IMR-90 (cell line): Measurements from ENCODE around the gene FBN1. TPM values are rescaled to one million over a fixed set of nuclear protein-coding genes. Genes with fewer than 3 reads are reported as not detected.
A peak's percentile ranks its signal among the peaks of the same experiment; 100 is the strongest.

Source experiments
- ATAC-seq: fragments of 200-7000 bp; cut with Tn5 transposase; 2 replicates; pipeline ENCODE4 v1.9.1; 2020; ENCODE audit warnings: low read depth, mild to moderate bottlenecking, moderate library complexity
- BruUV-seq: library from RNA; stranded (reverse); fragments of 400-500 nt; replicated peaks from 2 replicates; lab custom pipeline; 2021; lab: Mats Ljungman, UMichigan
- CTCF ChIA-PET: fragments of 300-600 bp; formaldehyde crosslinking; extraction: SDS; loops from one replicate; lab custom pipeline; 2021; ENCODE audit warnings: antibody characterized with exemption; lab: Yijun Ruan, JAX
- POLR2A ChIA-PET: fragments of 300-600 bp; sonication (Branson Sonifier 250); formaldehyde crosslinking; loops from one replicate; lab custom pipeline; 2022; ENCODE audit warnings: antibody characterized with exemption; ENCODE audit not compliant: unreplicated experiment; lab: Charles Lee
- DNase-seq: peaks from one replicate; pipeline ENCODE4 v3.0.0; 2013
- H2AFZ ChIP-seq: replicated peaks from 2 replicates; pipeline ENCODE3; 2013; ENCODE audit warnings: low read length, mild to moderate bottlenecking; ENCODE audit not compliant: poor library complexity
- H2AK5ac ChIP-seq: 2 replicates; pipeline ENCODE4 v1.6.1; 2013; ENCODE audit warnings: low read depth, low read length, inconsistent platforms
- H2AK9ac ChIP-seq: replicated peaks from 2 replicates; pipeline ENCODE3; 2013; ENCODE audit warnings: mild to moderate bottlenecking, low read depth, low read length, moderate library complexity; ENCODE audit not compliant: poor library complexity
- H2BK120ac ChIP-seq: 2 replicates; pipeline ENCODE4 v1.6.1; 2013; ENCODE audit warnings: low read depth, low read length, inconsistent platforms
- H2BK15ac ChIP-seq: 3 replicates; pipeline ENCODE4 v1.6.1; 2013; ENCODE audit warnings: low read depth, low read length, inconsistent platforms
- H2BK20ac ChIP-seq: 2 replicates; pipeline ENCODE4 v1.6.1; 2013; ENCODE audit warnings: low read depth, mild to moderate bottlenecking, inconsistent platforms, low read length, moderate library complexity
- H2BK5ac ChIP-seq: 2 replicates; pipeline ENCODE4 v1.6.1; 2013; ENCODE audit warnings: mild to moderate bottlenecking, low read depth, low read length, inconsistent platforms; ENCODE audit not compliant: poor library complexity, severe bottlenecking
- H3K14ac ChIP-seq: replicated peaks from 2 replicates; pipeline ENCODE4 v1.6.1; 2013; ENCODE audit warnings: low read depth, low read length, inconsistent platforms
- H3K18ac ChIP-seq: 2 replicates; pipeline ENCODE4 v1.6.1; 2013; ENCODE audit warnings: low read depth, low read length, control low read depth
- H3K23ac ChIP-seq: 2 replicates; pipeline ENCODE4 v1.6.1; 2013; ENCODE audit warnings: low read depth, low read length, inconsistent platforms
- H3K27ac ChIP-seq: 2 replicates; pipeline ENCODE4 v1.5.1; 2013; ENCODE audit warnings: mild to moderate bottlenecking, control low read depth, low read length; ENCODE audit not compliant: insufficient read depth
- H3K27me3 ChIP-seq: 2 replicates; pipeline ENCODE4 v1.6.1; 2013; ENCODE audit warnings: low read length; ENCODE audit not compliant: control insufficient read depth, insufficient read depth
- H3K36me3 ChIP-seq: 2 replicates; pipeline ENCODE4 v1.6.1; 2013; ENCODE audit warnings: low read length, mixed read lengths; ENCODE audit not compliant: control insufficient read depth, insufficient read depth
- H3K4ac ChIP-seq: 2 replicates; pipeline ENCODE4 v1.6.1; 2013; ENCODE audit warnings: low read depth, low read length, inconsistent platforms
- H3K4me1 ChIP-seq: 2 replicates; pipeline ENCODE4 v1.6.1; 2013; ENCODE audit warnings: low read length, mixed read lengths; ENCODE audit not compliant: control insufficient read depth, insufficient read depth
- H3K4me2 ChIP-seq: 2 replicates; pipeline ENCODE4 v1.6.1; 2013; ENCODE audit warnings: low read depth, mild to moderate bottlenecking, control low read depth, low read length, moderate library complexity
- H3K4me3 ChIP-seq: 2 replicates; pipeline ENCODE4 v1.5.1; 2013; ENCODE audit warnings: low read depth, mild to moderate bottlenecking, control low read depth, low read length, moderate library complexity; ENCODE audit not compliant: insufficient read depth
- H3K56ac ChIP-seq: 2 replicates; pipeline ENCODE4 v1.6.1; 2013; ENCODE audit warnings: low read length, inconsistent platforms; ENCODE audit not compliant: insufficient read depth; ENCODE audit errors: extremely low read depth
- H3K79me1 ChIP-seq, 2 experiments: 2 replicates each; pipeline ENCODE4 v1.6.1; 2013; ENCODE audit warnings: low read length in 2 of 2, inconsistent platforms in 1 of 2, low read depth in 1 of 2
- H3K9ac ChIP-seq: 2 replicates; pipeline ENCODE4 v1.6.1; 2013; ENCODE audit warnings: low read depth, low read length, control low read depth
- H3K9me1 ChIP-seq: 2 replicates; pipeline ENCODE4 v1.6.1; 2013; ENCODE audit warnings: low read length, inconsistent platforms; ENCODE audit not compliant: insufficient read depth
- H3K9me3 ChIP-seq: 2 replicates; pipeline ENCODE4 v1.6.1; 2013; ENCODE audit warnings: low read length; ENCODE audit not compliant: control insufficient read depth, insufficient read depth
- H4K20me1 ChIP-seq: 2 replicates; pipeline ENCODE4 v1.6.1; 2013; ENCODE audit warnings: low read length, inconsistent platforms; ENCODE audit not compliant: insufficient read depth
- H4K5ac ChIP-seq: 2 replicates; pipeline ENCODE4 v1.6.1; 2013; ENCODE audit warnings: mild to moderate bottlenecking, low read depth, low read length, control low read depth
- H4K8ac ChIP-seq, 2 experiments: 2 replicates each; pipeline ENCODE4 v1.6.1; 2013; ENCODE audit warnings: low read depth in 2 of 2, low read length in 2 of 2, control low read depth in 1 of 2, inconsistent platforms in 1 of 2
- H4K91ac ChIP-seq: 2 replicates; pipeline ENCODE4 v1.6.1; 2013; ENCODE audit warnings: low read depth, low read length, inconsistent platforms; ENCODE audit not compliant: insufficient read depth
- CHD1 ChIP-seq: IDR thresholded peaks from 2 replicates; pipeline ENCODE4 v1.6.1; 2012; ENCODE audit warnings: low read depth, low read length, improper control_type of control experiment
- WGBS, 2 experiments: methylation state at CpG; one replicate each; pipeline versions ENCODE4 v1.1.5 to v1.1.7; 2013; ENCODE audit warnings: missing lambda C conversion rate in 2 of 2; ENCODE audit not compliant: insufficient read length in 1 of 2; ENCODE audit errors: extremely low coverage in 2 of 2; 5-methylcytosine and 5-hydroxymethylcytosine counted together
- dilution Hi-C: fragments of 300-500 bp; cut with HindIII; formaldehyde crosslinking; loops from one replicate; pipeline ENCODE4 v1.14.3; 2018; ENCODE audit warnings: low sequenced_read_pairs; ENCODE audit not compliant: unreplicated experiment
- in situ Hi-C: fragments of 300-500 bp; cut with MboI; formaldehyde crosslinking; loops from 3 replicates; pipeline ENCODE4 v1.14.3; 2019; ENCODE audit warnings: low sequenced_read_pairs, inconsistent platforms, mixed read lengths
- intact Hi-C: fragments of 100-400 bp; cut with micrococcal nuclease; formaldehyde crosslinking; loops from 2 replicates; pipeline ENCODE4 v1.10.0; 2022
- polyA plus RNA-seq, 3 experiments: library from polyadenylated mRNA; depleted of rRNA; stranded (reverse); fragments of >200 nt; gene quantifications; 2 replicates each; pipeline ENCODE4 v1.2.3, GENCODE V29; 2012; ENCODE audit warnings: low replicate concordance in 1 of 3
- total RNA-seq: library from RNA; depleted of rRNA; stranded (reverse); fragments of >200 nt; gene quantifications from 2 replicates; pipeline ENCODE4 v1.2.3, GENCODE V29; 2012
- TF ChIP-seq, protein P1 (sequence below): fragments of 150-350 bp; IDR thresholded peaks from 2 replicates; pipeline ENCODE4 v1.6.1; 2016; ENCODE audit warnings: low read depth, mild to moderate bottlenecking, low read length, moderate library complexity, borderline replicate concordance

FBN1 gene
- total and polyA plus RNA-seq, 2 of the 4 experiments (the other 2 are of a cell fraction) = 134 to 283 TPM

DNA sequence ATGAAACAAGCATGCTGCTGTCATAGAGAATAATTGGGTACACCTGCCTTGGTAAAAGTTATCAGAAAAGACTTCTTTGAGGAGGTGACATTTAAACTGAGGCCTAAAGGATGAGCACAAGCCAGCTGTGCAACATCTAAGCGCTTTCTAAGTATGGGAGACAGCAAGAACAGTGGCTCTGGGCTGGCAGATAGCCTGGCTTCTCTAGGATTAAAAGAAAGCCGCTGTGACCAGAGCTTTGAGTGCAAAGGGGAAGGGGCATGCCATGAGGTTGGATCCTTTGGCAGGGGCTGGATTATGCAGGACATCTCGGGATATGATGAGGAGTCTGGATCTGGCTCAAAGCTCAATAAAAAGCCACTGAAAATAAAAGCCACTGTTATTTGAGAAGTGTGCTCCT lies 99.2 kb downstream of the FBN1 start:
- Histone ChIP-seq H2BK120ac (peak overlapping the region; percentile 49; the same call in 1 of the 2 replicates), H3K36me3 (peaks cover 3% of the 10 kb centered on the region; the same call in 1 of the 2 replicates), H4K5ac (no peak overlapping the region), H4K20me1 (peaks cover 6% of the 10 kb centered on the region; the same call in 1 of the 2 replicates), H3K27me3 (no peaks in the 10 kb centered on the region), H3K14ac (peak overlapping the region; percentile 22; the same call in 1 of the 2 replicates), H4K91ac (peak overlapping the region; percentile 26), H3K4me1 (peaks cover 14% of the 10 kb centered on the region), H3K4me2 (no peak overlapping the region), H2AK9ac (no peak overlapping the region), H3K9ac (no peak overlapping the region), H3K4me3 (no peak overlapping the region), H3K4ac (0 out of 2 replicates have a peak overlapping the region, but pooled peaks have one; percentile 50), H2BK15ac (0 out of 3 replicates have a peak overlapping the region, but pooled peaks have one; percentile 2), H3K27ac (no peak overlapping the region), H3K79me1 (peaks cover 33 to 80% of the 10 kb centered on the region in 2 experiments), H3K18ac (no peak overlapping the region), H2BK5ac (no peak overlapping the region), H3K23ac (no peak overlapping the region), H2BK20ac (0 out of 2 replicates have a peak overlapping the region, but pooled peaks have one; percentile 20), H3K9me1 (peaks cover 15% of the 10 kb centered on the region), H2AK5ac (peak overlapping the region; percentile 59; the same call in 1 of the 2 replicates), H4K8ac (no peak overlapping the region), H2AFZ (no peak overlapping the region), H3K56ac (no peak overlapping the region), H3K9me3 (no peaks in the 10 kb centered on the region)
- BruUV-seq = no TSS peak
- WGBS, 2 experiments = 100% methylated on average over 1 of the region's 3 CpGs; no CpG with 5 or more reads in 1 of the 2 experiments
- in situ Hi-C loops = no loop called here
- no peak for TF ChIP-seq CHD1
- TF ChIP-seq, protein P1, sequence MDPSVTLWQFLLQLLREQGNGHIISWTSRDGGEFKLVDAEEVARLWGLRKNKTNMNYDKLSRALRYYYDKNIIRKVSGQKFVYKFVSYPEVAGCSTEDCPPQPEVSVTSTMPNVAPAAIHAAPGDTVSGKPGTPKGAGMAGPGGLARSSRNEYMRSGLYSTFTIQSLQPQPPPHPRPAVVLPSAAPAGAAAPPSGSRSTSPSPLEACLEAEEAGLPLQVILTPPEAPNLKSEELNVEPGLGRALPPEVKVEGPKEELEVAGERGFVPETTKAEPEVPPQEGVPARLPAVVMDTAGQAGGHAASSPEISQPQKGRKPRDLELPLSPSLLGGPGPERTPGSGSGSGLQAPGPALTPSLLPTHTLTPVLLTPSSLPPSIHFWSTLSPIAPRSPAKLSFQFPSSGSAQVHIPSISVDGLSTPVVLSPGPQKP = no peak
- POLR2A ChIA-PET = no interaction called here
- CTCF ChIA-PET = no interaction called here
- intact Hi-C loops = no loop called here
- dilution Hi-C loops = no loop called here
- no peak for DNase-seq
- no peak for ATAC-seq
